ENCODE measurements around the gene OPTN.
A peak's percentile ranks its signal among the peaks of the same experiment; 100 is the strongest.
"Not testable (repeated sequence)": the region's sequence is repeated elsewhere in the genome, so short reads cannot be mapped to it uniquely, and the experiment has no call there.

The OPTN gene

GRCh38 chr10:13139150-13139549, 39.2 kb downstream of the OPTN start:
- 44% methylated on average over 5 of the region's 7 CpGs for WGBS
- Histone ChIP-seq H3K27ac (ENCODE audit: low read depth, low read length) (no peak overlapping the region), H3K36me3 (ENCODE audit: insufficient read depth, low read length) (peaks cover 4% of the 10 kb centered on the region; the same call in 1 of the 2 replicates), H3K4me1 (ENCODE audit: insufficient read depth, low read length) (peaks cover 14% of the 10 kb centered on the region), H3K27me3 (ENCODE audit: insufficient read depth, low read length) (no peaks in the 10 kb centered on the region), H3K9ac (ENCODE audit: low read depth, low read length) (no peak overlapping the region), H3K9me3 (ENCODE audit: insufficient read depth, low read depth, low read length) (no peaks in the 10 kb centered on the region), H3K4me3 (ENCODE audit: low read length) (no peak overlapping the region)

- H3K4me1 ChIP-seq (ENCODE audit: insufficient read depth, low read length), result peaks cover 14% of the 10 kb centered on the region
- H3K4me3 ChIP-seq (ENCODE audit: low read length), result no peak overlapping the region
- H3K36me3 ChIP-seq (ENCODE audit: insufficient read depth, low read length), result peaks cover 4% of the 10 kb centered on the region; the same call in 1 of the 2 replicates
- no peak overlapping the region for H3K27ac ChIP-seq (ENCODE audit: low read depth, low read length)
- WGBS, result 97% methylated on average over 2 of the region's 2 CpGs
- no peaks in the 10 kb centered on the region for H3K9me3 ChIP-seq (ENCODE audit: insufficient read depth, low read depth, low read length)
- no peak overlapping the region for H3K9ac ChIP-seq (ENCODE audit: low read depth, low read length)
- no peaks in the 10 kb centered on the region for H3K27me3 ChIP-seq (ENCODE audit: insufficient read depth, low read length)
Measured at GRCh38 chr10:13139676-13140075, 39.7 kb downstream of the OPTN start.

- WGBS, result 85% methylated on average over 4 of the region's 4 CpGs
Measured at GRCh38 chr10:13140627-13141190, 40.7 kb downstream of the OPTN start.

GRCh38 chr10:13143766-13144165, 43.8 kb downstream of the OPTN start:
- Histone ChIP-seq H3K27me3 (ENCODE audit: insufficient read depth, low read length) (no peaks in the 10 kb centered on the region), H3K9me3 (ENCODE audit: insufficient read depth, low read depth, low read length) (no peaks in the 10 kb centered on the region), H3K27ac (ENCODE audit: low read depth, low read length) (no peak overlapping the region), H3K9ac (ENCODE audit: low read depth, low read length) (no peak overlapping the region), H3K4me3 (ENCODE audit: low read length) (no peak overlapping the region), H3K36me3 (ENCODE audit: insufficient read depth, low read length) (no peaks in the 10 kb centered on the region), H3K4me1 (ENCODE audit: insufficient read depth, low read length) (peaks cover 7% of the 10 kb centered on the region)
- WGBS, result 91% methylated on average over 1 of the region's 1 CpG

More at GRCh38 chr10:13140627-13141190, 40.7 kb downstream of the OPTN start:
- Histone ChIP-seq H3K36me3 (ENCODE audit: insufficient read depth, low read length) (no peaks in the 10 kb centered on the region), H3K9me3 (ENCODE audit: insufficient read depth, low read depth, low read length) (no peaks in the 10 kb centered on the region), H3K27ac (ENCODE audit: low read depth, low read length) (no peak overlapping the region), H3K27me3 (ENCODE audit: insufficient read depth, low read length) (no peaks in the 10 kb centered on the region), H3K4me3 (ENCODE audit: low read length) (no peak overlapping the region), H3K9ac (ENCODE audit: low read depth, low read length) (no peak overlapping the region), H3K4me1 (ENCODE audit: insufficient read depth, low read length) (peaks cover 14% of the 10 kb centered on the region)

GRCh38 chr10:13144814-13145213, 44.9 kb downstream of the OPTN start:
- WGBS, result 69% methylated on average over 2 of the region's 3 CpGs
- Histone ChIP-seq H3K9ac (ENCODE audit: low read depth, low read length) (no peak overlapping the region), H3K27ac (ENCODE audit: low read depth, low read length) (no peak overlapping the region)

GRCh38 chr10:13146379-13146778, 46.4 kb downstream of the OPTN start:
- 88% methylated on average over 1 of the region's 1 CpG for WGBS
- Histone ChIP-seq H3K9ac (ENCODE audit: low read depth, low read length) (no peak overlapping the region), H3K4me1 (ENCODE audit: insufficient read depth, low read length) (peaks cover 3% of the 10 kb centered on the region; the same call in 1 of the 2 replicates), H3K27ac (ENCODE audit: low read depth, low read length) (no peak overlapping the region), H3K4me3 (ENCODE audit: low read length) (no peak overlapping the region), H3K9me3 (ENCODE audit: insufficient read depth, low read depth, low read length) (no peaks in the 10 kb centered on the region), H3K27me3 (ENCODE audit: insufficient read depth, low read length) (no peaks in the 10 kb centered on the region), H3K36me3 (ENCODE audit: insufficient read depth, low read length) (no peaks in the 10 kb centered on the region)

More at GRCh38 chr10:13144814-13145213, 44.9 kb downstream of the OPTN start:
- H3K27me3 ChIP-seq (ENCODE audit: insufficient read depth, low read length), result no peaks in the 10 kb centered on the region
- H3K4me3 ChIP-seq (ENCODE audit: low read length), result no peak overlapping the region
- no peaks in the 10 kb centered on the region for H3K36me3 ChIP-seq (ENCODE audit: insufficient read depth, low read length)
- H3K4me1 ChIP-seq (ENCODE audit: insufficient read depth, low read length), result peaks cover 5% of the 10 kb centered on the region; the same call in 1 of the 2 replicates
- H3K9me3 ChIP-seq (ENCODE audit: insufficient read depth, low read depth, low read length), result no peaks in the 10 kb centered on the region

- H3K27me3 ChIP-seq (ENCODE audit: insufficient read depth, low read length), result no peaks in the 10 kb centered on the region
- H3K36me3 ChIP-seq (ENCODE audit: insufficient read depth, low read length), result no peaks in the 10 kb centered on the region
- H3K4me3 ChIP-seq (ENCODE audit: low read length), result no peak overlapping the region
- no peak overlapping the region for H3K9ac ChIP-seq (ENCODE audit: low read depth, low read length)
- no peak overlapping the region for H3K27ac ChIP-seq (ENCODE audit: low read depth, low read length)
- H3K9me3 ChIP-seq (ENCODE audit: insufficient read depth, low read depth, low read length), result no peaks in the 10 kb centered on the region
- H3K4me1 ChIP-seq (ENCODE audit: insufficient read depth, low read length), result no peaks in the 10 kb centered on the region
Measured at GRCh38 chr10:13147161-13147560, 47.2 kb downstream of the OPTN start.

GRCh38 chr10:13152296-13152695, 52.3 kb downstream of the OPTN start:
- Histone ChIP-seq H3K27ac (ENCODE audit: low read depth, low read length) (no peak overlapping the region), H3K27me3 (ENCODE audit: insufficient read depth, low read length) (no peaks in the 10 kb centered on the region)
- WGBS, result 93% methylated on average over 3 of the region's 3 CpGs

GRCh38 chr10:13155860-13156259, 55.9 kb downstream of the OPTN start:
- not testable (repeated sequence) for H3K4me3 ChIP-seq (ENCODE audit: low read length); H3K36me3 ChIP-seq (ENCODE audit: insufficient read depth, low read length); H3K9me3 ChIP-seq (ENCODE audit: insufficient read depth, low read depth, low read length); H3K9ac ChIP-seq (ENCODE audit: low read depth, low read length); H3K27me3 ChIP-seq (ENCODE audit: insufficient read depth, low read length); H3K27ac ChIP-seq (ENCODE audit: low read depth, low read length); H3K4me1 ChIP-seq (ENCODE audit: insufficient read depth, low read length)
- WGBS, result 97% methylated on average over 3 of the region's 4 CpGs

More at GRCh38 chr10:13152296-13152695, 52.3 kb downstream of the OPTN start:
- H3K9ac ChIP-seq (ENCODE audit: low read depth, low read length), result no peak overlapping the region
- H3K9me3 ChIP-seq (ENCODE audit: insufficient read depth, low read depth, low read length), result no peaks in the 10 kb centered on the region
- no peak overlapping the region for H3K4me3 ChIP-seq (ENCODE audit: low read length)
- H3K36me3 ChIP-seq (ENCODE audit: insufficient read depth, low read length), result no peaks in the 10 kb centered on the region
- H3K4me1 ChIP-seq (ENCODE audit: insufficient read depth, low read length), result no peaks in the 10 kb centered on the region

GRCh38 chr10:13158401-13158800, 58.4 kb downstream of the OPTN start:
- Histone ChIP-seq H3K27ac (ENCODE audit: low read depth, low read length) (no peak overlapping the region), H3K9me3 (ENCODE audit: insufficient read depth, low read depth, low read length) (no peaks in the 10 kb centered on the region), H3K4me3 (ENCODE audit: low read length) (no peak overlapping the region), H3K4me1 (ENCODE audit: insufficient read depth, low read length) (0 out of 2 replicates have a peak, but pooled peaks cover 5% of the 10 kb centered on the region), H3K36me3 (ENCODE audit: insufficient read depth, low read length) (0 out of 2 replicates have a peak, but pooled peaks cover 3% of the 10 kb centered on the region), H3K9ac (ENCODE audit: low read depth, low read length) (no peak overlapping the region), H3K27me3 (ENCODE audit: insufficient read depth, low read length) (no peaks in the 10 kb centered on the region)
- WGBS, result 93% methylated on average over 32 of the region's 32 CpGs

GRCh38 chr10:13160934-13161856, 61.2 kb downstream of the OPTN start, which contains the start of gene MCM10:
Gene MCM10 (plus strand): TSS chr10:13161558. CDS start chr10:13164203, 2,645 bp downstream.
- peaks cover 30% of the 10 kb centered on the region for H3K36me3 ChIP-seq (ENCODE audit: insufficient read depth, low read length)
- H3K27me3 ChIP-seq (ENCODE audit: insufficient read depth, low read length), result no peaks in the 10 kb centered on the region
- no peaks in the 10 kb centered on the region for H3K9me3 ChIP-seq (ENCODE audit: insufficient read depth, low read depth, low read length)
- peak within 1 kb of the TSS; percentile 92 for H3K4me3 ChIP-seq (ENCODE audit: low read length)
- WGBS, result 4% methylated on average over 56 of the region's 56 CpGs
- peak within 1 kb of the TSS; percentile 20; the same call in 1 of the 2 replicates for H3K27ac ChIP-seq (ENCODE audit: low read depth, low read length)
- peak within 1 kb of the TSS; percentile 89 for H3K9ac ChIP-seq (ENCODE audit: low read depth, low read length)
- 0 out of 2 replicates have a peak, but pooled peaks cover 5% of the 10 kb centered on the region for H3K4me1 ChIP-seq (ENCODE audit: insufficient read depth, low read length)

Measured in HUES64 (cell line).